ENCODE data around the gene MON1B. TPM values are rescaled to one million over a fixed set of nuclear protein-coding genes. Genes with fewer than 3 reads are reported as not detected.
A peak's percentile ranks its signal among the peaks of the same experiment; 100 is the strongest.

The MON1B gene
- total and polyA plus RNA-seq, 2 of the 13 experiments (the other 11 are each of a cell fraction or from before 2014, with no cell fraction given): 13.4 to 15.6 TPM

DNA sequence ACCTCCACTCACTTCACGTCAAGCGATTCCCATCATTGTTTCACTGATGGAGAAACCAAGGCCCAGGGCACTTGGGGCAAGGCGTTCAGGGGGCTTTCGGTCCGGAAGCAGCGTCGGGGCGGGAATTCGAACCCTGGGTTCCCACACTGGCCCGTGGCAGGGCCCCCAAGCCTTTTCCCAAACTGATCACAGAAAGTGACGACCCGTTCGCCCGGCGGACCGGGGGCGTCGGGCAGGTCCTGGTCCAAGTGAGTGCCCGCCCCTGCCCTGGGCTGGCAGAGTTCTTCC, 856 bp upstream of the MON1B start (continued):
- TF ChIP-seq STAT6 (CRISPR knock-in tag; IDR thresholded peaks at IDR 0.05; ENCODE audit: borderline replicate concordance): no peak
- TF ChIP-seq GLI4 (CRISPR knock-in tag; IDR thresholded peaks at IDR 0.05; ENCODE audit: borderline replicate concordance): no peak
- no peak for TF ChIP-seq HOXD1 (CRISPR knock-in tag; IDR thresholded peaks at IDR 0.05)
- no peak for TF ChIP-seq SOX13 (IDR thresholded peaks at IDR 0.05)
- TF ChIP-seq SOX13 (CRISPR knock-in tag; conservative IDR thresholded peaks at IDR 0.05 in 1 of 2, IDR thresholded peaks at IDR 0.05 in 1 of 2): no peak
- no peak for TF ChIP-seq SP5 (CRISPR knock-in tag; IDR thresholded peaks at IDR 0.05; ENCODE audit: borderline replicate concordance, low read depth)
- TF ChIP-seq BCL3 (CRISPR knock-in tag; IDR thresholded peaks at IDR 0.05): no peak
- TF ChIP-seq ZC3H13 (CRISPR knock-in tag; IDR thresholded peaks at IDR 0.05): 0 out of 2 replicates have a peak, but pooled peaks have one; percentile 61
- TF ChIP-seq ZFP1 (CRISPR knock-in tag; IDR thresholded peaks at IDR 0.05): no peak
- TF ChIP-seq DZIP1 (CRISPR knock-in tag; IDR thresholded peaks at IDR 0.05): no peak
- peak; percentile 60 for TF ChIP-seq AGO2 (optimal IDR thresholded peaks at IDR 0.05; ENCODE audit: low read depth, low read length)
- no peak for TF ChIP-seq TBL1XR1 (IDR thresholded peaks at IDR 0.05; ENCODE audit: borderline replicate concordance, low read length, partially characterized antibody)
- no peak for TF ChIP-seq ZNF780A (CRISPR knock-in tag; IDR thresholded peaks at IDR 0.05)
- TF ChIP-seq ESRRA (CRISPR knock-in tag; IDR thresholded peaks at IDR 0.05; ENCODE audit: low read depth): no peak
- no peak for TF ChIP-seq ZNF83 (CRISPR knock-in tag; IDR thresholded peaks at IDR 0.05; ENCODE audit: borderline replicate concordance)
- no peak for TF ChIP-seq NCOA5 (CRISPR knock-in tag; IDR thresholded peaks at IDR 0.05)
- 0 out of 2 replicates have a peak, but pooled peaks have one; percentile 49 for TF ChIP-seq NFKB2 (CRISPR knock-in tag; IDR thresholded peaks at IDR 0.05; ENCODE audit: borderline replicate concordance)
- peak; percentile 53; the same call in 1 of the 2 replicates for TF ChIP-seq MEIS2 (CRISPR knock-in tag; IDR thresholded peaks at IDR 0.05)
- TF ChIP-seq FUBP1 (CRISPR knock-in tag; IDR thresholded peaks at IDR 0.05; ENCODE audit: borderline replicate concordance): no peak
